Keratinocyte (primary cell): ENCODE results near the gene POLD4.

Source experiments
- CTCF ChIP-seq, 3 experiments: IDR thresholded peaks in 1 of 3; conservative IDR thresholded peaks in 1 of 3; optimal IDR thresholded peaks in 1 of 3; 2 replicates in 2 of 3; 3 replicates in 1 of 3; pipeline versions ENCODE3 to v1.5.1; 2011; ENCODE audit warnings: low read length in 3 of 3, mild to moderate bottlenecking in 3 of 3, moderate library complexity in 2 of 3, control low read depth in 1 of 3, inconsistent platforms in 1 of 3; ENCODE audit not compliant: insufficient read depth in 2 of 3; ENCODE audit errors: extremely low read depth in 1 of 3
- EZH2 ChIP-seq: IDR thresholded peaks from one replicate; pipeline ENCODE4 v1.6.1; 2012; ENCODE audit warnings: inconsistent platforms, mild to moderate bottlenecking, low read length, moderate library complexity

GRCh38 chr11:67355794-67356386, 2.5 kb upstream of the POLD4 start:
- TF ChIP-seq CTCF (optimal IDR thresholded peaks at IDR 0.05 in 1 of 3, IDR thresholded peaks at IDR 0.05 in 1 of 3, conservative IDR thresholded peaks at IDR 0.05 in 1 of 3; ENCODE audit: extremely low read depth in 1 of 3, insufficient read depth in 2 of 3, low read length in 3 of 3) = no peak
- no peak for TF ChIP-seq EZH2
